ENCODE results near the gene FBLN1. TPM values are rescaled to one million over a fixed set of nuclear protein-coding genes. Genes with fewer than 3 reads are reported as not detected.

Gene FBLN1
- total and polyA plus RNA-seq, 8 donors, result 38.8 to 416 (median 114) TPM

- Histone ChIP-seq H3K27ac (no peak overlapping the region), H3K9me3 (no peaks in the 10 kb centered on the region), H3K27me3 (peaks cover 7 to 83% (median 18%) of the 10 kb centered on the region in 3 donors), H3K4me1 (peaks cover 8 to 12% (median 11%) of the 10 kb centered on the region in 4 donors), H3K4me3 (peak overlapping the region in 2 of 4 donors; percentile 8), H3K36me3 (no peaks in the 10 kb centered on the region)
- TF ChIP-seq CTCF (IDR thresholded peaks at IDR 0.05) (no peak), EP300 (IDR thresholded peaks at IDR 0.05) (no peak), POLR2AphosphoS5 (IDR thresholded peaks at IDR 0.05) (no peak), POLR2A (IDR thresholded peaks at IDR 0.05) (no peak)
- WGBS, 5 donors, result 31 to 46% (median 32%) methylated on average over 12 to 16 of the region's 16 CpGs
- DNase-seq, result no peak
- intact Hi-C loops (cut with DNase I; ENCODE audit: low total_unique reads), result loop anchor here (10.0 kb wide), 1 partner anchor 220 kb away; no protein-coding TSS in a partner anchor
Measured at GRCh38 chr22:45645150-45645525, 142.5 kb downstream of the FBLN1 start.

GRCh38 chr22:45645526-45646414, 143.1 kb downstream of the FBLN1 start:
- peaks cover 7 to 83% (median 18%) of the 10 kb centered on the region in 3 donors for H3K27me3 ChIP-seq
- DNase-seq, result peak; percentile 82 to 90
- no peak overlapping the region for H3K27ac ChIP-seq
- WGBS, 5 donors, result 18 to 37% (median 21%) methylated on average over 29 to 54 of the region's 54 CpGs
- H3K9me3 ChIP-seq, result no peaks in the 10 kb centered on the region
- peaks cover 8 to 12% (median 10%) of the 10 kb centered on the region in 4 donors for H3K4me1 ChIP-seq
- intact Hi-C loops (cut with DNase I; ENCODE audit: low total_unique reads), result loop anchor here (10.0 kb wide), 1 partner anchor 219 kb away; no protein-coding TSS in a partner anchor
- H3K4me3 ChIP-seq, result peak overlapping the region in 2 of 4 donors; percentile 8
- TF ChIP-seq POLR2A (IDR thresholded peaks at IDR 0.05) (no peak), CTCF (IDR thresholded peaks at IDR 0.05) (peak in 6 of 7 experiments; percentile 41 to 97 (median 92)), POLR2AphosphoS5 (IDR thresholded peaks at IDR 0.05) (no peak), EP300 (IDR thresholded peaks at IDR 0.05) (no peak)
- H3K36me3 ChIP-seq, result no peaks in the 10 kb centered on the region

GRCh38 chr22:45647532-45648225, 145.0 kb downstream of the FBLN1 start:
- WGBS, 5 donors, result 73 to 80% (median 77%) methylated on average over 18 of the region's 18 CpGs

More at GRCh38 chr22:45647532-45648225, 145.0 kb downstream of the FBLN1 start:
- DNase-seq, result no peak
- Histone ChIP-seq H3K9me3 (no peaks in the 10 kb centered on the region), H3K4me3 (no peak overlapping the region), H3K27me3 (peaks cover 0 to 76% (median 18%) of the 10 kb centered on the region in 3 donors), H3K36me3 (no peaks in the 10 kb centered on the region), H3K4me1 (peaks cover 8 to 12% (median 10%) of the 10 kb centered on the region in 4 donors), H3K27ac (no peak overlapping the region)
- TF ChIP-seq EP300 (IDR thresholded peaks at IDR 0.05) (no peak), CTCF (IDR thresholded peaks at IDR 0.05) (no peak), POLR2A (IDR thresholded peaks at IDR 0.05) (no peak), POLR2AphosphoS5 (IDR thresholded peaks at IDR 0.05) (no peak)
- intact Hi-C loops (cut with DNase I; ENCODE audit: low total_unique reads), result loop anchor here (10.0 kb wide), 1 partner anchor 217 kb away; no protein-coding TSS in a partner anchor

Measured in stomach (tissue), 9 donors.